GM21515 (cell line): ENCODE results near the gene ITGB6.

Experiments used
- ATAC-seq: cut with Tn5 transposase; IDR thresholded peaks from one replicate; pipeline ENCODE4 v1.9.1; 2021; ENCODE audit not compliant: unreplicated experiment

ITGB6 gene

DNA sequence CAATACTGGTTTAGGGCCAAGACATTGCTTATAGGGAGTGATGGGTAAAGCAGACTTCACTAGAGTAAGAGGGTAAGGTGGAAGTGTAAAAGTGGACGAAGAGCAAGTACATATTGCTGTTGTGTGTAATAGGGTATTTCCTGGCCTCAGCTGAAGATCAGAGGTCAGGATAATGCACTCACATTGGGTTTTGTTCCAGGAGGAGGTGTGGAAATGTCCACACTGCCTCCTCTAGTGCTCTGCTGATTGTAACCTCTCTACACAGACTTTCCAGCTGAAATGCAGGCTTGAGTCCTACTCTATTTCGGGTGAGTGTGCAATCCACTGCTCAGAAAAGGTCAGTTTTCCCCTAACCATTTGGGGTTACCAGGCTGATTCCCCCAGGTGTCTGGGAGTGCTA, 96.0 kb downstream of the ITGB6 start:
- no peak for ATAC-seq

DNA sequence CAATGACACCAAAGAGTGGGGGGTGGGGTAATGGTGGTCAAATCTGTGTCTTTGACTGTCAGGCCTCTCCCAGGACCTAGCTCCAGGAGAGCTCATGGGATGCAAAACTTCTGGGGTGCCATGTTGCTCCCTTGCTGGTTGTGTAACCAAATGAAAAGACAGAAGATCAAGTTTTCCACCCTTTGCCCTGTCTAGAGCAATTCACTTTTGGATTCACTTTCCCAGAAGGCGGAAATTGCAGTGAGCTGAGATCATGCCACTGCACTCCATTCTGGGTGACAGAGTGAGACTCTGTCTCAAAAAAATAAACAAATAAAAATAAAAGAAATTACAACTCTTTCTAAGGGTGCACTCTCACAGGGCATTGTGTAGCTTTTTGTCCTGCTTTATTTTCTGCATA, 102.7 kb downstream of the ITGB6 start:
- no peak for ATAC-seq

DNA sequence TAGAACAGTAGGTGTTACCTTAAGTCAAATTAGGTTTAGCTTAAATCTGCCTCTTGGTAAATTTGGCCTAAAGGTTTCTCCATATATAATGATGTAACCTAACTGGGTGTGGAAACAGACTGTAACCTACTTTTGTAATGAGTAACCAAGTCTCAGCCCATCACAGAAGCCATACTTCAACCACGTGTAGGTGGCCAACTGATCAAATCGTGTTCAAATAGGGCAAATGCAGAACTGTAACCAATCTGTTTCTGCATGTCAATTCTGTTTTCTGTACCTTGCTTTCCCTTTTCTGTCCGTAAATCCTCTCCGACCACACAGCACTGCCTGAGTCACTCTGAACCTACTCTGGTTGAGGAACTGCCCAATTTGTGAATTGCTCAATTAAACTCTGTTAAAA, 103.7 kb downstream of the ITGB6 start:
- ATAC-seq, result no peak

- no peak for ATAC-seq
Observed at GRCh38 chr2:160092445-160092844, 107.6 kb downstream of the ITGB6 start.

- ATAC-seq, result no peak
Observed at GRCh38 chr2:160091381-160091780, 108.7 kb downstream of the ITGB6 start.

DNA sequence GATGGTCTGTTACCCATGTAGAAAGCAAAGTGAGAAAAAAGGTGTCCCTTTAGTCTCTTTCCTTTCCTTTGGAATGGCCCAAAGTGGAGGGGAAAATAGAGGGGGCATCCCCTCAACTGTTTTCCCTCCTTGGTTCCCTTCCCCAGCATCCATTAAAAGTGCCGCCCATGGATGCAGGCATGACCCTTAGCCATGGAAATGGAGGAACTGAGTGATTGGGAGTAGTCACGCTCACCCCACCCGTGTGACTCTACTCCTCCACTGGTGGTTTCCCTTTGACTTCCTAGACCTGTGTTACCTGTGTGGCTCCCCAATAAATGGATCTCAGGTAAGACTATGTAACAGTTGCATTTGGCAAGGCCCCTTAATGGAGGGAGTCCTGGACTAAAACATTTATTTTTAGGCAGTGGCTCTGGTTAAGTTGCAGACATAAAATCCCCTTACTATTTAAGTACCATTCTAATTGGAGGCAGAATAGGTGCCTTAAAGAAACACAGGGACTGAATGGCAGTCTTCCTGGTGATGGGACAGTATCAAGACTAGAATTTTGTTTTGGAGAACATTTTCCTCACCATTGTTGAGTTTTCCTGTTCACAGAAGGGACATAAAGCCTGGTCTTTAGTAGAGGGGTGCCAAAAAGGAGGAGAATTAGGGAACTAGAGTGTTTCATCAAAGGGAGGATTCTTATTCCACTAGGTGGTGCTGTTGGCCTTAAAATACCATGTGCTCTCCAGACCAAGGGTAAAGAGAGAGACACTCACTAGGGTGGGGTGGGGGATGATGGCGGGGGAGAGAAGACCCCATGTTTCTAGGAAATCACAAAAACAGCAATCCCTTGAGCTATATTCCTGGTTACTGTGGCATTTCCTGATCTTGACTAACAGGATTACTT, 112.0 kb downstream of the ITGB6 start:
- no peak for ATAC-seq

GRCh38 chr2:160085662-160086061, 114.4 kb downstream of the ITGB6 start:
- no peak for ATAC-seq

DNA sequence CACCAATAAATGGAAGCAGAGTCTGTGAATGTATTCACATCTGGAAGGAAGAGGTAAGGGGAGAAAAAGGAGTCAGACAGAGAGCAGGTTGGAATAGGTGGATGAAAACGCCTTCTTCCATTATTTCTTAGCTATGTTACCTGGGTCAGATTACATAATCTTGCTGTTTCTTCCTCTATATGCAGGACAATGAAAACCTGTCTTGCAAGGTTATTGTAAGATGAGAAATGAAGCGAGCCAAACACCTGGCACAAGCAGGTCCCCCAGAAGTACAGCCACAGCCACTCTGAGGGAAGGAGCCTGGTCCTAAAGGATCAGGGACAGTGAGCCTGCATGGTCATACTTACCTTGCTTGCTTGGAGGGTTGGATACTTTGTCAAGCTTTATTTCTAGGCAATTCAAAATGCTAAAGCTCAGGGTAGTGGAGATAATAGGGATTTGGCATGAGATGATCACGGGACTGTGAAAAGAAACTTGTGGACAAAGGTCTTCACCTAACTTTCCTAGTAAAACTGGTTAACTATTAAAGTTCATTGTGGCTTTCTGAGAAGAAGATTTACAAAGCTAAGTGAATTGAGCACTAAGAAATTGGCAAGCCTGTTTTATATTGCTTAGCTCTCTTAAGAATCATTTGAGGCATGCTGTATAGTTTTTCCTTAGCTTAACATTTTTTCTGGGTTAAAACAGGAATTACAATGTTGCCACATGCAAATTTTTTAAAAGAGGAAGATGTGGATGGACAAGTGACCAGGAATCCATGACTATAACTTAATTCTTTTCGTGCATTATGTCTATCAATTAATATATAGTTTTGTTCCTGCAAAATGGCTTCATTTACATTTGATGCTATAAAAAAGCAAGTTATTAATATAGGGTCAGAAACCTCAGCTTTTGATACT, 121.9 kb downstream of the ITGB6 start:
- no peak for ATAC-seq

DNA sequence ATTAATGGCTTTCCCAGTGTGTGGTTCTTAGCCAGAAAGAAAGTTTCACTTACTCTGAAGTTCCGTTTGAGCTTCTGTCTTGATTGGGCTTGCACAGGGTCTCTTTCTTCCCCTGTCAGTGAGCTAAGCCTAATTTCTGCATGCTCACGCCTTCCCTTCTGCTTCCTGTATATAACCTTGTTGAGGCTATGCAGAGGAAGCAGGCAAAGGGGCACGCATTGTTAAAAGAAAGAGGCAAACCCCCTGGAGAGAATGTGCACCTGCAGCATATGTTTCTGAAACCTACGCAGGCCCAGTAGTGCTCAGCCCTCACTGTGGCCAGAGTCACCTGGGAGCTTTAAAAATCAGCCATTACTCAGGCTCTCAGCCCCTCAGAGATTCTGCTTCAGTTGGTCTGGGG, 123.2 kb downstream of the ITGB6 start:
- no peak for ATAC-seq

GRCh38 chr2:160076241-160076640, 123.8 kb downstream of the ITGB6 start:
- no peak for ATAC-seq

DNA sequence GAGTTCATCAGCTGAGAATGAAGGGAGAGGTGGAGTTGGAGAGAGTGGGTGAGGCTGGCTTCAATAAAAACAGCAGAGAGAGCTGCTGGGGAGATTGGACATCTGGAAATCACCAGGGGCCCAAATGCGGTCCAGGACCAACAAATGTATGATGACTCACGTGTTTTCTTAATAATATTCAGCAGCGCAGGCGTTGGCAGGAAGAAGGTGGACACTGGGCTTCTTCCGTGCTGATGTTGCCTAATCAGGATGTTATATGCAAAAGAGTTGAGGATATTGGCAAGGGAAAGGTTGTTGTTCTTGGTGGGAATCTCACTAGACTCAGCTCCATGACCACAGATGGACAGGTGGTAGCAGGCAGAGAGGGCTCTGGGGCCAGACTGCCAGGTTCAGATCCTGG, 124.9 kb downstream of the ITGB6 start:
- no peak for ATAC-seq

GRCh38 chr2:160073284-160073888, 126.7 kb downstream of the ITGB6 start:
- ATAC-seq, result no peak

DNA sequence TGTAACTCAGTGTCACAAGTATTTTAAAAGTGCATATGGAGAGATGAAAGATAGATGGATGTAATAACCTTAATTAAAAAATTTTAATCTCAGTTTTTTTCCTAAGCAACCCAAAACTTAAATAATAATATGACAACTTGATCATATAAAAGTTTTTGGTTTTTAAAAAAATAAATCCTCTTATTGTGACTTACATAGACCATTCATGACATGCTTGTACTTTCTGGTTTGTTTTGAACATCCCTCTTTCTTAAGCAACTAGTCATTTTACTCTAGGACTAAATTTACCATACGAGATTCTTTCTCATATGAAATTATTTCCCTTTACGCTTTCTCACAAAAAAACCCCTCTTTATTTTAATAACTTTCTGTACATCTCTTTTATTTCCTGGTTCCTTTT, 131.2 kb downstream of the ITGB6 start:
- no peak for ATAC-seq

DNA sequence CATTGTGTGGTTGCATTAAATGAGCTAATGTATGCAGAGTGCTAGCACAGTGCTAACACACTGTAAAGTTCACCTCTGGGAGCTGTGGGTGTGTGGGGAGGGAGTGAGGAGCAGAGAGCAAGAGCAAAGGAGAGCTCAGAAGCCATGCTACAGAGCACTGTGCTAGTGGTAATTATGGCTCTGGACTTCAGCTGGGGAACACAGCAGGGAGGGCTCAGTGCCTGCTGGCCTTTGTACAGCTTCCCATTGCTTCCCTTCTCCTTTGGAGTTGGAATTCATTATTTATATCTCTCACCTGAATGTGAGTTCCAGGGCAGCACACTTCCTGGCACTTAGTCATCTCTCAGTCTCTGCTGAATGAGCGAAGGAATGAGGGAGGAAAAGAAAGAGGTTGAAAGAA, 135.2 kb downstream of the ITGB6 start:
- no peak for ATAC-seq

GRCh38 chr2:160063879-160064612, 136.0 kb downstream of the ITGB6 start:
- no peak for ATAC-seq

DNA sequence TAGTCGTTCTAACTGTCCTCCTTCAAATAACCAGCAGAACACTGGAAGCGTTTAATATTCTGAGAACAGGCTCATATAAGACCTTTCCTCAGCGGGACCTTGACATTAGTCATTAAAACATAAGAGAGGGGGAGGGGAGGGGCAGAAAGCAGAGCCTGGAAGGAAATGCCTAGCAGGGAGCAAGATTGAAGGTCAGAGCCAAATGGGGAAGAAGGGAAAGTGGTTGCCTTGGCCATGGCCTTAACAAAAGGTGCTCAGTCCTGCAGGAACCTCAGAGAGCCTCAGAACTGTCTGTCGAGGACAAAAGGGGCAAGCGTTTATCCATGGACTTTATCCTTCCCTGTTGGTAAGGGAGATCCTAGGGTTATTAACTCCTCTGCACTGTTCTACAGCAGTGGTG, 136.8 kb downstream of the ITGB6 start:
- ATAC-seq, result no peak

DNA sequence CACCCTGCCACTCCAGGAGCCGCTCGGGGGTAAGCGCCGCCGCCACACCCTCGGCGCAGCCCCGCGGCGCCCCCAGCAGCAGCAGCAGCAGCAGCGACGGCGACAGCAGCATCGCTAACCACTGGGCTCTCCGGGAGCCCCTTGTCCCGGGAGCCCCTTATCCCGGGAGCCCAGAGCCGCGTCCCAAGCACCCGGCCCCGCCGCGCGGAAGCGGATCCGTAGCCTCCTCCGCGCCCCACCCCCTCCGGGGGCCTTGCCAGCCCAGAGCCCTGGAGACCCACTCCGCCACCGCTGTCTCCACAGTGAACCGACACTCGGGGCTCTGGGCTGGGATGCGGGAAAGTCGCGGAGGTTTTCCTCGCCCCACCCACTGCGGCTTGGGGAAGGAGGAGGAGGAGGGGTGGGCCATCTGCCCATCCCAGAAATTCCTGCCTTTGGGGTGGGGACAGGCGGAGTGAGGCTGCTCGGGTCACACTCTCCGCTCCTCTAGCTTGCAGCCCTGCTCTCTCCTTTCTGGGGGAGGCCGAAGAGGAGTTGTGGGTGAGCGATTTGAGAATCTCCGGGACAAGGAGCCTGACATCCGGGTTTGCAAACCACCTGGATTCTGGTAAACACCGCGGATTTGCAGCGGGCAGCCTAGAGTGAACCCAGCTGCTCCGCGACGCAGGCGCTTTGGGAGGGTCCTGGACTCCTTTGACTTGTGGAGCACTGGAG, 137.6 kb downstream of the ITGB6 start, which contains the start of gene PLA2R1:
Gene PLA2R1, minus strand, starts transcription at position 324 of the 714 bp plus-strand sequence. Its CDS starts 212 bp downstream, at position 112.
- ATAC-seq, result no peak

DNA sequence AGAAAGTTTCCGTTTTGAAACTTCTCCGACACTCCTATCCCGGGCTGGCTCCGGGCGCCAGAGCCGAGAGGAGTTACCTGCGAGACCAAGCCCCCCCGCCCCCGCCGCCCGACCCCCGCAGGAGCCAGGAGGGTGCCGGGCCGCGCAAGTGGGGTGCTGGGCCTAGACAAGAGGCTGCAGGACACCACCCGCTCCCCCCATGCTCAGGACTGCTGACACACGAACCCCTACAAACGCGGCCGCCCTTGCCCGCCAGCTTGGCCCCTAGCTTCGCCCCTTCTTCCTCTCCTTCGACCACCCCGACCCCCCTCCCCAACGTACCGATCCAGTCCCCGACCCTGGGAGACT, 138.2 kb downstream of the ITGB6 start:
- no peak for ATAC-seq

- no peak for ATAC-seq
Observed at GRCh38 chr2:160061533-160061932, 138.5 kb downstream of the ITGB6 start.

- ATAC-seq, result no peak
Observed at GRCh38 chr2:160060297-160060696, 139.8 kb downstream of the ITGB6 start.
